WTC11 (cell line): ENCODE results near the gene CALR3. TPM values are rescaled to one million over a fixed set of nuclear protein-coding genes. Genes with fewer than 3 reads are reported as not detected.

Experiments used
- ATAC-seq: fragments of 200-7000 bp; cut with Tn5 transposase; 2 replicates; pipeline ENCODE4 v1.10.0; 2021; ENCODE audit warnings: mild to moderate bottlenecking, moderate library complexity
- CTCF ChIA-PET: fragments of 300-600 bp; sonication (Branson Sonifier 250); formaldehyde crosslinking; loops from one replicate; lab custom pipeline; 2021; ENCODE audit warnings: antibody characterized with exemption; lab: Charles Lee
- POLR2A ChIA-PET: fragments of 350-600 bp; sonication (Branson Sonifier 250); formaldehyde crosslinking; loops from one replicate; lab custom pipeline; 2021; ENCODE audit warnings: antibody characterized with exemption; lab: Charles Lee
- DNase-seq: peaks from one replicate; pipeline ENCODE4 v3.0.0; 2021; ENCODE audit warnings: low spot score
- H3K27ac Mint-ChIP-seq: 2 replicates; pipeline ENCODE4 v1.8.0; 2021; ENCODE audit warnings: mixed read lengths
- H3K27me3 Mint-ChIP-seq: 2 replicates; pipeline ENCODE4 v1.8.0; 2021; ENCODE audit warnings: low read depth, mild to moderate bottlenecking, moderate library complexity, mixed read lengths
- H3K36me3 Mint-ChIP-seq: 2 replicates; pipeline ENCODE4 v1.8.0; 2021; ENCODE audit warnings: mixed read lengths
- H3K4me1 Mint-ChIP-seq: 2 replicates; pipeline ENCODE4 v1.8.0; 2022; ENCODE audit warnings: mixed read lengths
- H3K4me3 Mint-ChIP-seq: 2 replicates; pipeline ENCODE4 v1.8.0; 2021; ENCODE audit warnings: mild to moderate bottlenecking, moderate library complexity, mixed read lengths
- H3K9me3 Mint-ChIP-seq: 2 replicates; pipeline ENCODE4 v1.8.0; 2021; ENCODE audit warnings: mixed read lengths
- CREB1 ChIP-seq: sonication (generic); formaldehyde crosslinking; IDR thresholded peaks from 2 replicates; pipeline ENCODE4 v1.8.0; 2023; ENCODE audit warnings: mild to moderate bottlenecking, missing genetic modification reagents
- EMX1 ChIP-seq: fragments of 250-450 bp; sonication (Bioruptor Pico); IDR thresholded peaks from 2 replicates; pipeline ENCODE4 v1.8.0; 2021; ENCODE audit warnings: mild to moderate bottlenecking
- ETV6 ChIP-seq: sonication (generic); formaldehyde crosslinking; IDR thresholded peaks from 2 replicates; pipeline ENCODE4 v1.8.1; 2022; ENCODE audit warnings: mild to moderate bottlenecking, missing genetic modification reagents
- FOXJ3 ChIP-seq: sonication (generic); formaldehyde crosslinking; IDR thresholded peaks from 2 replicates; pipeline ENCODE4 v1.9.0; 2021; ENCODE audit warnings: missing genetic modification reagents, mild to moderate bottlenecking, borderline replicate concordance
- FOXK1 ChIP-seq: sonication (generic); formaldehyde crosslinking; IDR thresholded peaks from 2 replicates; pipeline ENCODE4 v1.8.0; 2022; ENCODE audit warnings: mild to moderate bottlenecking, moderate library complexity, missing genetic modification reagents
- KAT7 ChIP-seq: sonication (generic); formaldehyde crosslinking; IDR thresholded peaks from 2 replicates; pipeline ENCODE4 v1.8.1; 2023; ENCODE audit warnings: missing genetic modification reagents, mild to moderate bottlenecking, borderline replicate concordance
- MXD4 ChIP-seq: fragments of 250-450 bp; sonication (Bioruptor Pico); IDR thresholded peaks from 2 replicates; pipeline ENCODE4 v1.8.0; 2021; ENCODE audit warnings: mild to moderate bottlenecking, moderate library complexity, borderline replicate concordance
- NFYB ChIP-seq: sonication (generic); formaldehyde crosslinking; conservative IDR thresholded peaks from 2 replicates; pipeline ENCODE4 v1.8.0; 2022; ENCODE audit warnings: low read depth, missing genetic modification reagents
- NR1H2 ChIP-seq: sonication (generic); formaldehyde crosslinking; IDR thresholded peaks from 2 replicates; pipeline ENCODE4 v1.9.0; 2021; ENCODE audit warnings: mild to moderate bottlenecking, moderate library complexity, missing genetic modification reagents
- OVOL2 ChIP-seq: fragments of 250-450 bp; sonication (Bioruptor Pico); IDR thresholded peaks from 2 replicates; pipeline ENCODE4 v1.9.0; 2021; ENCODE audit warnings: mild to moderate bottlenecking, borderline replicate concordance
- RORB ChIP-seq: fragments of 250-450 bp; sonication (Bioruptor Pico); IDR thresholded peaks from 2 replicates; pipeline ENCODE4 v1.9.0; 2021; ENCODE audit warnings: mild to moderate bottlenecking
- SMAD4 ChIP-seq: sonication (generic); formaldehyde crosslinking; IDR thresholded peaks from 2 replicates; pipeline ENCODE4 v1.8.0; 2022; ENCODE audit warnings: mild to moderate bottlenecking, missing genetic modification reagents
- SOX15 ChIP-seq: fragments of 250-450 bp; sonication (Bioruptor Pico); IDR thresholded peaks from 2 replicates; pipeline ENCODE4 v1.9.0; 2021; ENCODE audit warnings: mild to moderate bottlenecking
- SP1 ChIP-seq: sonication (generic); formaldehyde crosslinking; conservative IDR thresholded peaks from 2 replicates; pipeline ENCODE4 v1.8.1; 2022; ENCODE audit warnings: missing genetic modification reagents
- TCF7 ChIP-seq: sonication (generic); formaldehyde crosslinking; IDR thresholded peaks from 2 replicates; pipeline ENCODE4 v1.8.0; 2022; ENCODE audit warnings: mild to moderate bottlenecking, low read depth, missing genetic modification reagents, moderate library complexity
- TEAD1 ChIP-seq: sonication (generic); formaldehyde crosslinking; IDR thresholded peaks from 2 replicates; pipeline ENCODE4 v1.8.0; 2022; ENCODE audit warnings: mild to moderate bottlenecking, missing genetic modification reagents
- total RNA-seq: library from RNA; stranded (reverse); gene quantifications from 3 replicates; pipeline ENCODE4 v1.2.3, GENCODE V29; 2021
- TF ChIP-seq, protein P1 (sequence below): sonication (generic); formaldehyde crosslinking; IDR thresholded peaks from 2 replicates; pipeline ENCODE4 v1.8.0; 2022; ENCODE audit warnings: missing genetic modification reagents
- TF ChIP-seq, protein P2 (sequence below): sonication (generic); formaldehyde crosslinking; IDR thresholded peaks from 2 replicates; pipeline ENCODE4 v1.8.1; 2023; ENCODE audit warnings: mild to moderate bottlenecking, missing genetic modification reagents
- TF ChIP-seq, protein P3 (sequence below): fragments of 250-450 bp; sonication (Bioruptor Pico); IDR thresholded peaks from 2 replicates; pipeline ENCODE4 v1.9.0; 2021; ENCODE audit warnings: mild to moderate bottlenecking
- TF ChIP-seq, protein P4 (sequence below): fragments of 250-450 bp; sonication (Bioruptor Pico); conservative IDR thresholded peaks from 2 replicates; pipeline ENCODE4 v1.9.0; 2021; ENCODE audit warnings: mild to moderate bottlenecking
- TF ChIP-seq, protein P5 (sequence below): sonication (generic); formaldehyde crosslinking; IDR thresholded peaks from 2 replicates; pipeline ENCODE4 v1.8.0; 2023; ENCODE audit warnings: missing genetic modification reagents, mild to moderate bottlenecking, borderline replicate concordance
- TF ChIP-seq, protein P6 (sequence below): fragments of 250-450 bp; sonication (Bioruptor Pico); IDR thresholded peaks from 2 replicates; pipeline ENCODE4 v2.1.2; 2022; ENCODE audit warnings: mild to moderate bottlenecking, moderate library complexity

Gene CALR3
- total RNA-seq, 1 experiment from 2014 or later: 0.87 TPM

DNA sequence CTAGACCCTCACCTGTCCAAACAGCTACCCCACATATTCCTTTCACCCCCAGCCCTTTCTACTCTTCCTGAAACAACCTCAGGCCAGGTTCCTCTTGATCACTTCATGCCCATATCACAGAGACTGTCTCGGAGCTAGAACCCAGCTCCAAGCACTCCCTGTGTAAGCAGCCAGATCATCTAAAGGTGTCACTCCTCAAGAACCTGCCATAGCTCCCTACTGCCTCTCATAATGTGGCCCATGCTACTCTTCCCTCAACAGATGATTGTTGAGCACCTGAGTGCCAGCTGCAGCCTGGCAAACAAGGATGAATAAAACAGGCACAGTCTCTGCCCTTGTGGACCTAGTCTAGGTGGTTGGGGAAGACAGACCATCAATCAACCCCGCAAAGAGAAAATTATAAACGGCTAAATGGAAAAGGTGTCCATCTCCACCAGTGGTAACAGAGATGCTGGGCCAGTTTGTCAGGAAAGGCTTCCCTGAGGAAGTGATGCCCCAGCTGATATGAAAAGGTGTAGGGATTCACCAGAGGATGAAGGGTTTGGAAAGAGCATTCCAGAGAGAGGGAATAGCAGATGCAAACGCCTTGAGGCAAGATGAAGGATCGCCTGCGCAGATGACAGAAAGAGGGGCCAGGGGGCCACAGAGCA lies 32.5 kb downstream of the CALR3 start:
- DNase-seq: no peak
- Mint-ChIP-seq H3K27me3 (no peaks in the 10 kb centered on the region), H3K9me3 (no peaks in the 10 kb centered on the region), H3K4me1 (peaks cover 18% of the 10 kb centered on the region), H3K27ac (peak overlapping the region; percentile 81), H3K36me3 (no peaks in the 10 kb centered on the region), H3K4me3 (no peak overlapping the region)
- TF ChIP-seq, protein P1, sequence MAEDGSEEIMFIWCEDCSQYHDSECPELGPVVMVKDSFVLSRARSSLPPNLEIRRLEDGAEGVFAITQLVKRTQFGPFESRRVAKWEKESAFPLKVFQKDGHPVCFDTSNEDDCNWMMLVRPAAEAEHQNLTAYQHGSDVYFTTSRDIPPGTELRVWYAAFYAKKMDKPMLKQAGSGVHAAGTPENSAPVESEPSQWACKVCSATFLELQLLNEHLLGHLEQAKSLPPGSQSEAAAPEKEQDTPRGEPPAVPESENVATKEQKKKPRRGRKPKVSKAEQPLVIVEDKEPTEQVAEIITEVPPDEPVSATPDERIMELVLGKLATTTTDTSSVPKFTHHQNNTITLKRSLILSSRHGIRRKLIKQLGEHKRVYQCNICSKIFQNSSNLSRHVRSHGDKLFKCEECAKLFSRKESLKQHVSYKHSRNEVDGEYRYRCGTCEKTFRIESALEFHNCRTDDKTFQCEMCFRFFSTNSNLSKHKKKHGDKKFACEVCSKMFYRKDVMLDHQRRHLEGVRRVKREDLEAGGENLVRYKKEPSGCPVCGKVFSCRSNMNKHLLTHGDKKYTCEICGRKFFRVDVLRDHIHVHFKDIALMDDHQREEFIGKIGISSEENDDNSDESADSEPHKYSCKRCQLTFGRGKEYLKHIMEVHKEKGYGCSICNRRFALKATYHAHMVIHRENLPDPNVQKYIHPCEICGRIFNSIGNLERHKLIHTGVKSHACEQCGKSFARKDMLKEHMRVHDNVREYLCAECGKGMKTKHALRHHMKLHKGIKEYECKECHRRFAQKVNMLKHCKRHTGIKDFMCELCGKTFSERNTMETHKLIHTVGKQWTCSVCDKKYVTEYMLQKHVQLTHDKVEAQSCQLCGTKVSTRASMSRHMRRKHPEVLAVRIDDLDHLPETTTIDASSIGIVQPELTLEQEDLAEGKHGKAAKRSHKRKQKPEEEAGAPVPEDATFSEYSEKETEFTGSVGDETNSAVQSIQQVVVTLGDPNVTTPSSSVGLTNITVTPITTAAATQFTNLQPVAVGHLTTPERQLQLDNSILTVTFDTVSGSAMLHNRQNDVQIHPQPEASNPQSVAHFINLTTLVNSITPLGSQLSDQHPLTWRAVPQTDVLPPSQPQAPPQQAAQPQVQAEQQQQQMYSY (CRISPR knock-in tag): no peak
- TF ChIP-seq, protein P2, sequence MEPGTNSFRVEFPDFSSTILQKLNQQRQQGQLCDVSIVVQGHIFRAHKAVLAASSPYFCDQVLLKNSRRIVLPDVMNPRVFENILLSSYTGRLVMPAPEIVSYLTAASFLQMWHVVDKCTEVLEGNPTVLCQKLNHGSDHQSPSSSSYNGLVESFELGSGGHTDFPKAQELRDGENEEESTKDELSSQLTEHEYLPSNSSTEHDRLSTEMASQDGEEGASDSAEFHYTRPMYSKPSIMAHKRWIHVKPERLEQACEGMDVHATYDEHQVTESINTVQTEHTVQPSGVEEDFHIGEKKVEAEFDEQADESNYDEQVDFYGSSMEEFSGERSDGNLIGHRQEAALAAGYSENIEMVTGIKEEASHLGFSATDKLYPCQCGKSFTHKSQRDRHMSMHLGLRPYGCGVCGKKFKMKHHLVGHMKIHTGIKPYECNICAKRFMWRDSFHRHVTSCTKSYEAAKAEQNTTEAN (CRISPR knock-in tag): no peak
- no peak for TF ChIP-seq EMX1 (CRISPR knock-in tag)
- TF ChIP-seq SOX15 (CRISPR knock-in tag): no peak
- no peak for TF ChIP-seq CREB1 (CRISPR knock-in tag)
- TF ChIP-seq FOXK1 (CRISPR knock-in tag): no peak
- TF ChIP-seq MXD4 (CRISPR knock-in tag): no peak
- TF ChIP-seq, protein P3, sequence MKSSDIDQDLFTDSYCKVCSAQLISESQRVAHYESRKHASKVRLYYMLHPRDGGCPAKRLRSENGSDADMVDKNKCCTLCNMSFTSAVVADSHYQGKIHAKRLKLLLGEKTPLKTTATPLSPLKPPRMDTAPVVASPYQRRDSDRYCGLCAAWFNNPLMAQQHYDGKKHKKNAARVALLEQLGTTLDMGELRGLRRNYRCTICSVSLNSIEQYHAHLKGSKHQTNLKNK (CRISPR knock-in tag): no peak
- no peak for TF ChIP-seq SMAD4 (CRISPR knock-in tag)
- no peak for TF ChIP-seq OVOL2 (CRISPR knock-in tag)
- no peak for TF ChIP-seq SP1 (CRISPR knock-in tag)
- ChIA-PET POLR2A (no interaction called here), CTCF (interaction anchor here (0.5 to 3.3 kb wide), 3 partner anchors 18 to 212 kb away, joined by 3 to 21 read pairs (median 4); no protein-coding TSS in a partner anchor)
- no peak for ATAC-seq

DNA sequence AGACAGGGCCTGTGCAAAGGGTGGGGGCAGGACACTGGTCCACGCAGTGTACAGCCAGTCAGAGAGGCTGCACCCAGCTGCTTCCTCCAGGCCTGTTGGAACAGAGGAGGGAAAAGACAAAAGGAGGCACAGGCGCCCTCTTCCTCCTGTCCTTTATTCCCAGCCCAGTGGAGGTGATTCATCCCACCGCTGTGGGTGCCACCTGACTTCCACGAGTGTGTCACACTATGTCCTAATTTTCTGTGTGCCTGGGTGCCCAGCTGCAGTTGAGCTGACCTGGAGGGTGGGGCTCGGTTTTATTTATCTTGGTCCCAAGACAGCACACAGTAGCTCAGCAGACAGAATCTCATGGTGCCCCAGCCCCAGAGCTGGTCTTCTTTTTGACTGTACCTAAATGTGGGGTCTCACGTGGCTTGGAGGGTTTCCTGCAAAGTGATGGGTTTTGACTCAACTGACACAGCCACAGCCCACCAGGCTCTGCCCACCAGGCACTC lies 33.2 kb downstream of the CALR3 start:
- H3K4me3 Mint-ChIP-seq: no peak overlapping the region
- H3K36me3 Mint-ChIP-seq: no peaks in the 10 kb centered on the region
- no peaks in the 10 kb centered on the region for H3K9me3 Mint-ChIP-seq
- peak overlapping the region; percentile 81; the same call in 1 of the 2 replicates for H3K27ac Mint-ChIP-seq
- no peak for TF ChIP-seq FOXJ3 (CRISPR knock-in tag)
- no peak for TF ChIP-seq KAT7
- TF ChIP-seq, protein P4, sequence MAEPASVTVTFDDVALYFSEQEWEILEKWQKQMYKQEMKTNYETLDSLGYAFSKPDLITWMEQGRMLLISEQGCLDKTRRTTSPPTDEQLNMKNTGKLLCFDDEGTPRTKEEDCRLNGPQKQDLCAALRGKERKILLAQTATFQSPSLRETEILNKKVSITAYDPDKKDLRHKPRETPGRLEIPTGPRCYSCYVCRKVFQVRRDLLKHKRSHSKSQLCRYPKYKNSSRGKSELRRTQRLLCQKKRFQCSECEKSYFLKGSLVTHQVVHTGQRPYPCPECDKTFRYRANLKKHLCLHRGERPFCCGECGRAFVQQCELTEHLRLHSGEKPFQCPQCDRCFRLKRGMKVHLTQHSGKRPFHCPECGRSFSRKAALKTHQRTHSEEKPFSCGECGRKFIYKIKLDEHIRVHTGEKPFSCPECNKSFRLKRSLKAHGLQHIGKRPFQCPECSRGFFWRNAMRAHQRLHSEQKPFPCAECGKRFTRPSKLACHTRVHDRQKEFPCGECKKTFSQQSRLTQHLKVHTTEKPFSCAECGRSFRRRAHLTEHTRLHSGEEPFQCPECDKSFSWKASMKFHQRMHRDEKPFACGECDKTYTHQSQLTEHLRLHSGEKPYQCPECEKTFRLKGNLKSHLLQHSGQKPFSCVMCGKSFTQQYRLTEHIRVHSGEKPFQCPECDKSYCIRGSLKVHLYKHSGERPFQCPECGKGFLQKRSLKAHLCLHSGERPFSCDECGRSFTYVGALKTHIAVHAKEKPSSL (CRISPR knock-in tag): no peak
- no peak for TF ChIP-seq TEAD1 (CRISPR knock-in tag)
- TF ChIP-seq ETV6: no peak
- no peak for TF ChIP-seq TCF7 (CRISPR knock-in tag)
- no peak for TF ChIP-seq NR1H2 (CRISPR knock-in tag)
- TF ChIP-seq, protein P5, sequence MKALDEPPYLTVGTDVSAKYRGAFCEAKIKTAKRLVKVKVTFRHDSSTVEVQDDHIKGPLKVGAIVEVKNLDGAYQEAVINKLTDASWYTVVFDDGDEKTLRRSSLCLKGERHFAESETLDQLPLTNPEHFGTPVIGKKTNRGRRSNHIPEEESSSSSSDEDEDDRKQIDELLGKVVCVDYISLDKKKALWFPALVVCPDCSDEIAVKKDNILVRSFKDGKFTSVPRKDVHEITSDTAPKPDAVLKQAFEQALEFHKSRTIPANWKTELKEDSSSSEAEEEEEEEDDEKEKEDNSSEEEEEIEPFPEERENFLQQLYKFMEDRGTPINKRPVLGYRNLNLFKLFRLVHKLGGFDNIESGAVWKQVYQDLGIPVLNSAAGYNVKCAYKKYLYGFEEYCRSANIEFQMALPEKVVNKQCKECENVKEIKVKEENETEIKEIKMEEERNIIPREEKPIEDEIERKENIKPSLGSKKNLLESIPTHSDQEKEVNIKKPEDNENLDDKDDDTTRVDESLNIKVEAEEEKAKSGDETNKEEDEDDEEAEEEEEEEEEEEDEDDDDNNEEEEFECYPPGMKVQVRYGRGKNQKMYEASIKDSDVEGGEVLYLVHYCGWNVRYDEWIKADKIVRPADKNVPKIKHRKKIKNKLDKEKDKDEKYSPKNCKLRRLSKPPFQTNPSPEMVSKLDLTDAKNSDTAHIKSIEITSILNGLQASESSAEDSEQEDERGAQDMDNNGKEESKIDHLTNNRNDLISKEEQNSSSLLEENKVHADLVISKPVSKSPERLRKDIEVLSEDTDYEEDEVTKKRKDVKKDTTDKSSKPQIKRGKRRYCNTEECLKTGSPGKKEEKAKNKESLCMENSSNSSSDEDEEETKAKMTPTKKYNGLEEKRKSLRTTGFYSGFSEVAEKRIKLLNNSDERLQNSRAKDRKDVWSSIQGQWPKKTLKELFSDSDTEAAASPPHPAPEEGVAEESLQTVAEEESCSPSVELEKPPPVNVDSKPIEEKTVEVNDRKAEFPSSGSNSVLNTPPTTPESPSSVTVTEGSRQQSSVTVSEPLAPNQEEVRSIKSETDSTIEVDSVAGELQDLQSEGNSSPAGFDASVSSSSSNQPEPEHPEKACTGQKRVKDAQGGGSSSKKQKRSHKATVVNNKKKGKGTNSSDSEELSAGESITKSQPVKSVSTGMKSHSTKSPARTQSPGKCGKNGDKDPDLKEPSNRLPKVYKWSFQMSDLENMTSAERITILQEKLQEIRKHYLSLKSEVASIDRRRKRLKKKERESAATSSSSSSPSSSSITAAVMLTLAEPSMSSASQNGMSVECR: no peak
- no peak for TF ChIP-seq NFYB
- no peak for TF ChIP-seq SOX15 (CRISPR knock-in tag)
- TF ChIP-seq, protein P6, sequence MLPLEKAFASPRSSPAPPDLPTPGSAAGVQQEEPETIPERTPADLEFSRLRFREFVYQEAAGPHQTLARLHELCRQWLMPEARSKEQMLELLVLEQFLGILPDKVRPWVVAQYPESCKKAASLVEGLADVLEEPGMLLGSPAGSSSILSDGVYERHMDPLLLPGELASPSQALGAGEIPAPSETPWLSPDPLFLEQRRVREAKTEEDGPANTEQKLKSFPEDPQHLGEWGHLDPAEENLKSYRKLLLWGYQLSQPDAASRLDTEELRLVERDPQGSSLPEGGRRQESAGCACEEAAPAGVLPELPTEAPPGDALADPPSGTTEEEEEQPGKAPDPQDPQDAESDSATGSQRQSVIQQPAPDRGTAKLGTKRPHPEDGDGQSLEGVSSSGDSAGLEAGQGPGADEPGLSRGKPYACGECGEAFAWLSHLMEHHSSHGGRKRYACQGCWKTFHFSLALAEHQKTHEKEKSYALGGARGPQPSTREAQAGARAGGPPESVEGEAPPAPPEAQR: no peak
- no peak for TF ChIP-seq RORB
- TF ChIP-seq, all 79 proteins: peak for 0
- ChIA-PET POLR2A (no interaction called here), CTCF (interaction anchor here (0.5 to 3.3 kb wide), 2 partner anchors 19 to 21 kb away, joined by 3 to 21 read pairs; no protein-coding TSS in a partner anchor)
- Mint-ChIP-seq H3K27me3 (no peaks in the 10 kb centered on the region), H3K4me1 (peaks cover 25% of the 10 kb centered on the region)
- ATAC-seq (no peak), DNase-seq (no peak)
